Activated T-helper 1 cell treated with anti-CD3 and anti-CD28 coated beads, Interleukin-2, amount 50 U/mL, for 16 hours (primary cell): ENCODE data around the gene ZNF566.
"Not testable (repeated sequence)": the region's sequence is repeated elsewhere in the genome, so short reads cannot be mapped to it uniquely, and the experiment has no call there.

Source experiments
- DNase-seq, 2 donors: peaks; one replicate each; pipeline ENCODE4 v3.0.0-alpha.2; 2020; ENCODE audit warnings: low read depth in 1 of 2, low spot score in 1 of 2

Gene ZNF566

DNA sequence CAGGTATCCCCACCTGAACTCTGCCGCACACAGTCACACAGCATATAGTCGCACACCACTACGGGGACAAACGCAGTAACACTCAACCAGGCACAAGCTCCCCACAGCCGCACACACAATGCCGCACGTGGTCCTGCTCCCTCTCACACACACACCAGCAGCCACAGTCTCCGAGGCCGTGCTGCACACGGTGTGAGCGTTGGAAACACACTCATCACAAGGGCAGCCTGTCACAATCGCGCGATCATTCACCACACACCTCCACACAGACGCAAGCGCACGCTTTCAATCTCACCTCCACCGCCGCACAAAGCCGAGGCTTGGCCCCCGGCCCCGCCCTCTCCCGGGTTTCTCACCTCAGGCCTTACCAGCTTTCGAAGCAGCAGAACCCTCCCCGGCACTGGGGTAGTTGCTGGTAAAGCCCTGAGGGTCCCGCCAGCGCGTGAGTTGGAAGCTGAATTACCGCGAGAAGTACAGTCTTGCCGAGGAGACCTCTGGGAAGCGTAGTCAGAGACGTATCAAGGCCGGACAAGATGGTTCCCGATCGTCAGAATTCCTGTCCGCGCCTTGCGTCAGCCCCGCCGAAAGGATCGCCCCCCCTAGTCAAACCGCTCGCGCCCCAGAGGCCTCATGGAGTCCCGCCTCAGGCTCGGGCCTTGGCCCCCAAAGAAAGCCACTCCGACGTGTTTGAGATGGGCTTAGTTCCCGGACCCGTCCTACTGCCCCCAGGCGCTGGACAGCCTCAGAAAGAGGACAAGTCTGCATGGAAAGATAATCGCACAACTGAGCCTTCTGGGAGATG lies at the start of gene ZNF566:
Gene ZNF566, minus strand, starts transcription at position 444 of the 802 bp plus-strand sequence. CDS start 13,004 bp downstream, outside the sequence.
- DNase-seq = peak; percentile 74 to 88

DNA sequence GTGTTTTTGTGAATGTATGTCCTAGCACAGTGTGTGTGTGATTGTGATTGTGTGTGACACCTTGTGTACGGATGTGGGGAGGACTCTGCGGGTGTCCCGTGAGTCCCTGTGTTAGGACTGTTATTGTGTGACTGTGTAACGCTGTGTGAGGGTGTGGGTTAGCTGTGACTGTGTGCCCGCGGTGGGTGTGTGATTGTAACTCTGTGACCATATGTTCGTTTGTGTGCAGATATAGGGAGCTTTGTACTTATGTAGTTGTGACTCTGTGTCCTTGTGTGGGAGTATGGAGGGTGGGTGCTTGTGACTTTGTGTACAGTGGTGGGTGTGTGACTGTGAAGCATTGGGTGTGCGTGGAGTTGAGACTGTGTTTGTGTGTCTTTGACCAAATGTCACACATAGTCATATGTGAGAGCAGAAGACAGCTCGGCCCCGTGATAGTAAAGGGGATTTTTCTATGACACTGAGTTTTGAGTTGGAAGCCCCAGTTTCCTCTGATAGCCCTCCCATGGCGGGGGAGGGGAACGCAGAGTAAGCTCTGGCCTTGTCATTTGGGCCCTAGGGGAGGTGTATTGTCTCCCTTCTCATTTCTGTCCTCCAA lies 39.7 kb upstream of the ZNF566 start:
- DNase-seq = no peak

DNA sequence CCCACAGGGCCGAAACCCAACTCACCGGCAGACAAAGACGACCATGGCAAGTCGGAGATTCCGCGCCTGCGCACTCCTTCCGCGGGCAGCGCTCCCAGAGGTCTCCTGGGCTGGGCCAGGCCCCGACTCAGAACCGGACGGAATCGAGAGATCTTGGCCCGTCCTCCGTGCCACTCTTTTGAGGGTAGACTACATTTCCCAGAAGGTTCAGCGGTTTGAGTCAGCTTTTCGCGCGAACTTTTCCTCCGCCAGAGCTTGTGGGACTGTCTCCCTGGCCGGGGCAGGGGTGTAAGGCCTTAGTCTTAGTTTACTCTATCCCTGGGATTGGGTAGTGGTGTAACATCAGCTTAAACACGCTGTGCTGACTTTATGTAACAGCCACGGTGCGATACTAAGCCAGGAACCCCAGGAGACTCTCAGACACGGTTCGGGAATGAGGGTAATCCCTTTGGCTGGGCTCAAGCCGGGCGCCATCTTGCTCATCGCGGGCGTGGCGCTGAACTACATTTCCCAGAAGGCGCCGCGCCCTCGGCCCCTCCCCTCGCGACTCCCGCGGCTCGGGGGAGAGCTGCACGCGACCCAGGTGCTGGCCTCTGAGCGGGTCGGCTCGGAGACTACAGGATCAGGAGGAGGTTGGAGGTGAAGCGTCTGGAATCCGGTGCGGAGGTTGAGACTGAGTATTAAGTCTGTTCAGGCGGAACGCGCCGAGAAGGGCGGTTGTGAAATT lies 39.0 kb upstream of the ZNF566 start, which contains the start of gene ZNF260:
Gene ZNF260, minus strand, starts transcription at position 78 of the 727 bp plus-strand sequence. CDS start 13,033 bp downstream, outside the sequence.
- DNase-seq = peak; percentile 74 to 89

DNA sequence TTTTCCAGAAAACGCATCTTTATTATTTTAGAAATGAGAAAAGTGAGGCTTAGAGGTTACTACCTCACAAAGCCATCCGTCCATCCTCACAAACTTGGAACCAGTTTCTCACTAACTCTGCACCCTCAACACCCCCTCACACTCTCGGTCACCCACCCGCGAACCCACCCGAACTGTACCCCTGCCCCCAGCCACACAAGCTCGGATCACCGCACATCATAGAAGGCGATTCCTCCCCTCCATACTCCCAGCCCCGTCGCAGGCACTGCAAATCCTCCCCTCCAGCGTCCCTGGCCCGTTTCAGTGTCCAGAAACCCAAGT lies 38.5 kb upstream of the ZNF566 start:
- DNase-seq = no peak

DNA sequence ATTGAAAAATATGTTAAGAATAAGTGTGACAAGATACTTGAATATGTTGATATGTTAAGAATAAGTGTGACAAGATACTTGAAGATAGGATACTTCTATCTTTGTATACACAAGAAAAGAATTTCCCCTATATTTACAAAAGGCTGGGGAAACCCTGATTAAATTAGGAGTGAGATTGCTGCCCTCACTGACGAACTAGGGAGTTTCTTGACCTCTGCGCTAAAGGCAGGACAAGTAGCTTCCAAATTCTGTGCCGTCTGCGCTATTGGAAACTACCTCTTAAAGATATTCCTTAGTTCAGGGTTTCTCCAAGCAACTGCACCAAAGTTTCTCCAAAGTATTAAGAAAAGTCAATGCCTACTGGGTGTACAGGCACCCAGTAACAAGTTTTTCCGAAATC lies 38.0 kb upstream of the ZNF566 start:
- DNase-seq = no peak

DNA sequence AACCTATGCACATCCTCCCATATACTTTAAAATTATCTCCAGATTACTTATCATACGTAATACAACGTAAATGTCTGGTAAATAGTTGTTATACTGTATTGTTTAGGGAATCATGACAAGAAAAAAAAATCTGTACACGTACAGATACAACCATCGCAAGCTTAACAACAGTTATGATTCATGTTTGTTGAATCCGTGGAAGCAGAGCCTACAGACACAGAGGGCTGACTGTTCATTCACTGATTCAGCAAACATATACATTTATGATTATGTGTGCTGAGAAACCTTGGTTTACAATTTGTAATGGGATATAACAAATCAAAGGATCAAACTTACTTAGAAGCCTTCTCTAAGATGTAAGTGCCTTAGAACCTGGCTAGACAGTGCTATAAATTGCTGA lies 37.2 kb upstream of the ZNF566 start:
- DNase-seq = no peak

DNA sequence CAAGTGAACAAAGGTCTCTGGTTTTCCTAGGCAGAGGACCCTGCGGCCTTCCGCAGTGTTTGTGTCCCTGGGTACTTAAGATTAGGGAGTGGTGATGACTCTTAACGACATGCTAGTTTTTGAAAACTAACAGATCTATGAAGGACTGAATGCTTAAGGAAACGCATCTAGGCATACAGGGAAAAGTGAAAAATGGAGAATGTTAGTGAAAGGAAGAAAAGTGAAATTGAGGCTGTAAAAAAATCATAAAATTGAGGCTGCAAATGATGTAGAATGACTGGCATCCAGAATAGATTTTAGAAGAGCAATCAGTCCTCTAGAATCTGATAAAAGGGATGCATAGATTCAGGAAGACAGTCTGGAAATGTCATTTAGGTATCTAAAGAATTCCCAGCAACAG lies 35.3 kb upstream of the ZNF566 start:
- no peak for DNase-seq

DNA sequence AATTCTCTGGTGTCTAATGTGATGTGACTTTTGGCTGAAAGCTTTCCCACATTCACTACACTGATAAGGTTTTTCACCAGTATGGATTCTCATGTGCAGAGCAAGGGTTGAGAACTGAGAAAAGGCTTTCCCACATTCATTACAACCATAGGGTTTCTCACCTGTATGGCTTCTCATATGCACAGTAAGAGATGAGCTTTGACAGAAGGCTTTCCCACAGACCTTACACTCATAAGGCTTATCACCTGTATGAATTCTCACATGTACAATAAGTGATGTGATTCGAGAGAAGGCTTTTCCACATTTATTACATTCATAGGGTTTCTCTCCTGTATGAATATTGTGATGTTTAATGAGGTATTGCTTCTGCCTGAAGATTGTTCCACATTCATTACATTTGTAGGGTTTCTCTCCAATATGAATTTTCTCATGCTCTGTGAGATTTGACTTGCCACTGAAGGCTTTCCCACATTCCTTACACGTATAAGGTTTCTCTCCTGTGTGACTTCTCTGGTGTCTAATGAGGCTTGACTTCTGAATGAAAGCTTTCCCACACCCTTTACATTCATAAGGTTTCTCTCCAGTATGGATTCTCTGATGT lies 24.8 kb upstream of the ZNF566 start:
- DNase-seq = no peak

DNA sequence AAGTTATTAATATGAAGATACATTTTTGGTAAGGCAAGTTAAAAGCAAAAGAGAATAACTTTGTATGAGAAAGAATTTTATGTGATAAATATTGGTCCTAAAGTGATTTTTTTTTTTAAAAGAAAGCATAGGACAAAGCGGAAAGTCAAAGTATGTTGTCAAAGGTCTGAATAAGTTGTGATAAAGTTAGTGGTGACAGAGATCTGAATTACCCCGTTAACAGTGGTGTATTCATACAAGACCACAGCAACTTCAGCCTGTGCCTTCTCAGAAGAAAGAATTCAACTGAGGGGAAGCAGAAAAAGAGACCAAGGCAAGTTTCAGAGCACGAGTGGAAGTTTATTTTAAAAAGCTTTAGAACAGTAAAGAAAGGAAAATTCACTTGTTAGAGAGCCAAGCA lies 19.0 kb upstream of the ZNF566 start:
- no peak for DNase-seq

DNA sequence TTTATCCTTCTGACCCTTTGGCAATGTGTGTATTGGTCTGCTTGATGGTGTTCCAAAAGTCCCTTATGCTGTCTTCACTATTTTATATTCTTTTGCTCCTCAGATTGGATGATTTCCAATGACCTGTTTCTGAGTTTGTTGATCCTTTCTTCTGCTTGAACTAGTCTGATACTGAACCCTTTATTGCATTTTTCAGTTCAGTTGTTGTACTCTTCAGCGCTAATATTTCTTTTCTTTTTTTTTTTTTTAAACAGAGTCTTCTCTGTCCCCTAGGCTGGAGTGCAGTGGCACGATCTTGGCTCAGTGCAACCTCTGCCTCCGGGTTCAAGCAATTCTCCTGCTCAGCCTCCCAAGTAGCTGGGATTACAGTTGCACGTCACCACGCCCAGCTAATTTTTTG lies 12.6 kb upstream of the ZNF566 start:
- no peak for DNase-seq

DNA sequence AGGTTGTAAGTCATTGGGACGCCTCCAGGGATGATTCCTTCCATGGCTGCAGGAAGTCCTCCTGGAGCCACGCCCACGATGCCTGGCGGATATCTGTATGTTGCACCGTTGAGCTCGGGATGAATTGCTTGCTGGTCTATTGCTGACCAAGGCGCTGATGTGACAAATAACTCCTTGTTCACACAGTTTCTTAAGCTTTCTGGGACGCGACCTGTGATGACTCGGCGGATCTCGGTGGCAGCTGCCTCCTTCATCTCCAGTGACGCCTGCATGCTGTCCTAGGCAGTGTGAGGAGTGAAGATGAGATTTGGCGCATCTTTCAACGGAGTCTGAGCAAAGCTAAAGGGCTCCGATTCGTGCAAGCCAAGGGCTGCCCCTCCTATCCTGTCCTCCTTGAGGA lies 7.6 kb upstream of the ZNF566 start:
- no peak for DNase-seq

DNA sequence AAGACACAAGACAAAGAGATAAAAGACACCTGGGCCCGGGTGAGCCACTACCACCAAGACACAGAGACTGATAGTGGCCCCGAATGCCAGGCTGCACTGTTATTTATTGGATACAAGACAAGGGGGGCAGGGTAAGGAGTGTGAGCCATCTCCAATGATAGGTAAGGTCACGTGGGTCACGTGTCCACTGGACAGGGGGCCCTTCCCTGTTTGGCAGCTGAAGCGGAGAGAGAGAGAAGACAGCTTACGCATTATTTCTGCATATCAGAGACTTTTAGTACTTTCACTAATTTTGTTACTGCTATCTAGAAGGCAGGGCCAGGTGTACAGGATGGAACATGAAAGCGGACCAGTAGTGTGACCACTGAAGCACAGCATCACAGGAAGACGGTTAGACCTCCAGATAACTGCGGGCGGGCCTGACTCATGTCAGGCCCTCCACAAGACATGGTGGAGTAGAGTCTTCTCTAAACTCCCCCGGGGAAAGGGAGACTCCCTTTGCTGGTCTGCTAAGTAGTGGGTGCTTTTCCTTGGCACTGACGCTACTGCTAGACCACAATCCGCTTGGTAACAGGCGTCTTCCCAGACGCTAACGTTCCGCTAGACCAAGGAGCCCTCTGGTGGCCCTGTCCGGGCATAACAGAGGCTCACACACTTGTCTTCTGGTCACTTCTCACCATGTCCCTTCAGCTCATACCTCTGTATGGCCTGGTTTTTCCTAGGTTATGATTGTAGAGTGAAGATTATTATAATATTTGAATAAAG lies 3.5 kb upstream of the ZNF566 start:
- not testable (repeated sequence) for DNase-seq

DNA sequence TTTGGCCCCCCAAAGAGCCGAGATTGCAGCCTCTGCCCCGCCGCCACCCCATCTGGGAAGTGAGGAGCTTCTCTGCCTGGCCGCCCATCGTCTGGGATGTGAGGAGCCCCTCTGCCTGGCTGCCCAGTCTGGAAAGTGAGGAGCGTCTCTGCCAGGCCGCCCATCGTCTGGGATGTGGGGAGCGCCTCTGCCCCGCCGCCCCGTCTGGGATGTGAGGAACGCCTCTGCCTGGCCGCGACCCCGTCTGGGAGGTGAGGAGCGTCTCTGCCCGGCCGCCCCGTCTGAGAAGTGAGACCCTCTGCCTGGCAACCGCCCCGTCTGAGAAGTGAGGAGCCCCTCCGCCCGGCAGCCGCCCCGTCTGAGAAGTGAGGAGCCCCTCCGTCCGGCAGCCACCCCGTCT lies 1.5 kb upstream of the ZNF566 start:
- DNase-seq = not testable (repeated sequence)

DNA sequence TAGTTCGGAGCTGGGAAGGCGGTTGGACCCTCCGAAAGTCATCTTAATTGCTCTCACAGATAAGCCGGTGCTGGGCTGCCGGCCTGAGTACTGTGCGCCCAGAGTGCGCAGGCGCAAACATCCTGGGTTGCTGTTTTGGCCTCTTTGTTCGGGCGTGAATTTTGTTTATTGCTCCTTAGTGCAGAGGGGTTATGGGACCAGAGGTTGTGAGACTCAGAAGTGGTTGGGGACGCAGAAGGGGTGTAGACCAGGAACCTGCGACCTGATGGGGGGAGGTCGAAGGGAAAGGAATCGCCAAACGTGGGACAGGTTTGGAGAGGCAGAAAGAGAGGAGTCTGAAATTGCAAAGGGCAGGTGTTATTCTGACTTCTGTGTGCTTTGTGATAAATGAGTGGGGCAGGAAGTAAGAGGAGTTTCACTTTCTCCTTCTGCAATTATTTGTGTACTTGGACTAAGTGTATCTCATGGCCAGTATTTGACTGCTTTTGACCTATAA lies 607 bp upstream of the ZNF566 start:
- peak; percentile 39 to 55 for DNase-seq

DNA sequence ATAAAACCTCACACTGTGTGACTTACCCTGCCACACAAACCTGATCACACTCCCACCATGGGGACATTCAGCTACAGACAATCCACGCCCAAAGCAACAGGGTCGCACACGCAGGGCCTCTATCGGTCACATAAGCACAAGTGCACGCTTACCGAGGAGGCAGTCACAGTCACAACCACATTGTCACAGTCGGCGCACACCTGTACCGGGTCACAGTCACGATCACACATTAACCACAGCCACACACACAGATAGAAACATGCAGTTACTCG lies 579 bp downstream of the ZNF566 start:
- DNase-seq = no peak

DNA sequence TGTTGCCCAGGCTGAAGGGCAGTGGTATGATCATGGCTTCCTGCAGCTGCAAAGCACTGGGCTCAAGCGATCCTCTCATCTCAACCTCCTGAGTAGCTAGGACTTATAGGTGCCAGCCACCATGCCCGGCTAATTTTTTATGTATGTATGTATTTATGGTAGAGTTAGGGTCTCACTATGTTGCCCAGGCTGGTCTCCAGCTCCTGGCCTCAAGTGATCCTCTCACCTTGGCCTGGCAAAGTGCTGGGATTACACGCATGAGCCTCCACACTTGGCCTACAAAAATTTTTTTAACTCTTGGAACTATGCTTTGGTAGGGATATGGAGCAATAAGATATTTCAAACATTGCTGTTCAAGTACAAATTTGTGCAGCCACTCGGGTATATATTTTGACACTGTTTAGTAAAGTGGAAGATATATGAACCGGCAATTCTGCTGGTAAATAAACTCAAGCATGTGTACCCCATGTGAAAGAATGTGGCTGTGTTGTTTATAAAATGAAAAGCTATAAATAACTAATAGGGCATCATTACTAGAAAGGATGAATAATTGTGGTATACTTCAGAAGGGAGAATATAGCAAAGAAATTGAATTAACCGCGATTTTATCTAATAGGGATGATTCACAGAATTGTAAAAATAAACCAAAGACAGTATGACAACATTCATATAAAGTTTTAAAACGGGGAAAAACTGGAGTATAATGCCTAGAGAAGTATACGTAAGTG lies 1.1 kb downstream of the ZNF566 start:
- DNase-seq = no peak

DNA sequence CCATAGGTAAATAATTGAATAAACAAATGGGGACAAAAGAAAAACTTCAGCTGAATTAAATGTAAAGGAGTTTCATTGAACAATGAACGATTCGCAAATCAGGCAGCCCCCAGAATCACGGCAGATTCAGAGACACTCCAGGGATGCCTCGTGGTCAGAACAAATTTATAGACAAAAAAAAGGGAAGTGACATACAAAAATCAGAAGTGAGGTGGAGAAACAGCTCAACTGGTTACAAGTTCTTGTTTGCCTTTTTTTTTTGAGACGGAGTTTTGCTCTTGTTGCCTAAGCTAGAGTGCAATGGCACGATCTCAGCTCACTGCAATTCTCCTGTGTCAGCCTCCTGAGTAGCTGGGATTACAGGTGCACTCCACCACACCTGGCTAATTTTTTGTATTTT lies 5.7 kb downstream of the ZNF566 start:
- no peak for DNase-seq

DNA sequence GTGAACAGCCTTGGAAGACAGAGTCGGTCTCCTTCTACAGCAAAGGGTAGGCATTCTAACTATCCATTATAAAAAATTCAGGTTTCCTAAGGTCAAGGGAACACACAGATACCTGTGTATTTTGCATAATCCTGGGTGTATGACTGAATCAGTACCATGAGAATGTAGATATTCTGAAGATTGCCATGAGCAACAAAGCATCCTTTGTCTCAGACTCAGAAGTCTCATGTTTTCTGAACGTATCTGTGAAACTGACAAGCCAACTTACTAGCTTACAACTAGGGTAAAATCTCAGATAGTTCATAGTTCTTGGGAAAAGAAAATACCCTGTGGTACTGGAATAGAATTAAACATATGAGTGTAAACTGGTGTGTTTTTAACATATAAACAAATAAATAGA lies 6.5 kb downstream of the ZNF566 start:
- DNase-seq = no peak

DNA sequence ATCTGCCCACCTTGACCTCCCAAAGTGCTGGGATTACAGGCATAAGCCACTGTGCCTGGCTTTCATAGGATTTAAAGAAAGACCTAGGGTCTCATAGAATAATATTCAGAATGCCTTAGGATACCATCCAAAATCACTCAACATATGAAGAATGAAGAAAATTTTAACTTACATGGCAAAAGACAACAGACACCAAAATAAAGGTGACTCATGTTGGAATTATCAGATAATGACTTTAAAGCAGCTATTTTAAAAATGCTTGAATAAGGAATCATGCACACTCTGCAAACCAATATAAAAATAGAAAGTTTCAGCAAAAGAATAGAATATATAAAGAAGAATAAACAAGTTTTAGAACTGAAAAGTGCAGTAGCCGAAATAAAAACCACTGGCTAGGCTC lies 29.3 kb downstream of the ZNF566 start:
- DNase-seq = no peak

DNA sequence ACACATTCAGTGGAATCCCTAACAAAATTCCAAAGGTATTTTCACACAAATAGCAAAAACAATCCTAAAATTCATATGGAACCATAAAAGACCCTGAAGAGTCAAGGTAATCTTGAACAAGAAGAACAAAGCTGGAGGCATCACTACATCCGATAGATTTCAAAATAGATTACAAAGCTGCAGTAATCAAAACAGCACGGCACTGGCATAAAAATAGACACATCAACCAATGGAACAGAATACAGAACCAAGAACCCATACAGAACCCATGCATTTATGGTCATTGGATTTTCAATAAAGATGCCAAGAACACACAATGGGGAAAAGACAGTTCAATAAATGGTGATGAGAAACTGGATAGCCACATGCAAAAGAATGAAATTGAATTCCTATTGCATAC lies 32.5 kb downstream of the ZNF566 start:
- DNase-seq = no peak
